GM23338 (cell line): ENCODE results near the gene DPH7. TPM values are rescaled to one million over a fixed set of nuclear protein-coding genes. Genes with fewer than 3 reads are reported as not detected.
A peak's percentile ranks its signal among the peaks of the same experiment; 100 is the strongest.

ENCODE experiments used
- ATAC-seq: fragments of 200-7000 bp; cut with Tn5 transposase; 3 replicates; pipeline ENCODE4 v1.9.1; 2020
- DNase-seq: peaks from one replicate; pipeline ENCODE4 v3.0.0-alpha.2; 2015; ENCODE audit warnings: low spot score
- H2AFZ ChIP-seq: fragments of 200-600 bp; sonication (generic); 2 replicates; pipeline ENCODE4 v1.8.0; 2016; ENCODE audit warnings: antibody characterized with exemption, mild to moderate bottlenecking, moderate library complexity
- H3F3A ChIP-seq: fragments of 200-600 bp; sonication (generic); replicated peaks from 2 replicates; pipeline ENCODE4 v1.8.0; 2017; ENCODE audit warnings: antibody characterized with exemption, mixed run types, low read depth
- H3K27ac ChIP-seq: fragments of 200-600 bp; sonication (generic); 2 replicates; pipeline ENCODE4 v1.6.1; 2016; ENCODE audit warnings: low read depth
- H3K27me3 ChIP-seq: fragments of 200-600 bp; sonication (generic); 2 replicates; pipeline ENCODE4 v1.8.0; 2016; ENCODE audit warnings: mild to moderate bottlenecking, mixed run types, moderate library complexity; ENCODE audit not compliant: insufficient read depth
- H3K36me3 ChIP-seq: fragments of 200-600 bp; sonication (generic); 2 replicates; pipeline ENCODE4 v1.8.0; 2016; ENCODE audit warnings: mild to moderate bottlenecking; ENCODE audit not compliant: insufficient read depth
- H3K4me1 ChIP-seq: fragments of 200-600 bp; sonication (generic); 2 replicates; pipeline ENCODE4 v1.8.0; 2016; ENCODE audit warnings: mild to moderate bottlenecking, moderate library complexity; ENCODE audit not compliant: insufficient read depth
- H3K4me2 ChIP-seq: fragments of 200-600 bp; sonication (generic); 2 replicates; pipeline ENCODE4 v1.7.1; 2017; ENCODE audit warnings: mixed run types
- H3K4me3 ChIP-seq: fragments of 200-600 bp; sonication (generic); 2 replicates; pipeline ENCODE4 v1.6.1; 2016; ENCODE audit warnings: mixed run types
- H3K79me2 ChIP-seq: fragments of 200-600 bp; sonication (generic); replicated peaks from 2 replicates; pipeline ENCODE4 v1.8.0; 2017; ENCODE audit warnings: mild to moderate bottlenecking; ENCODE audit not compliant: insufficient read depth
- H3K9me2 ChIP-seq: fragments of 200-600 bp; sonication (generic); 2 replicates; pipeline ENCODE4 v1.8.0; 2017; ENCODE audit not compliant: insufficient read depth
- H4K20me1 ChIP-seq: fragments of 200-600 bp; sonication (generic); replicated peaks from 2 replicates; pipeline ENCODE4 v1.8.0; 2017; ENCODE audit warnings: mild to moderate bottlenecking; ENCODE audit not compliant: insufficient read depth
- H3K27ac Mint-ChIP-seq: 2 replicates; pipeline ENCODE4 v1.8.0; 2020; ENCODE audit warnings: inconsistent platforms, mild to moderate bottlenecking, moderate library complexity, mixed read lengths
- H3K27me3 Mint-ChIP-seq: 3 replicates; pipeline ENCODE4 v1.8.0; 2022; ENCODE audit warnings: low read depth, mild to moderate bottlenecking, moderate library complexity, mixed read lengths, inconsistent platforms; ENCODE audit not compliant: insufficient read depth, poor library complexity
- H3K36me3 Mint-ChIP-seq: 3 replicates; pipeline ENCODE4 v1.8.0; 2021; ENCODE audit warnings: low read depth, mild to moderate bottlenecking, inconsistent platforms, moderate library complexity, mixed read lengths
- H3K4me1 Mint-ChIP-seq: 3 replicates; pipeline ENCODE4 v1.8.0; 2020; ENCODE audit warnings: mild to moderate bottlenecking, inconsistent platforms, mixed read lengths
- H3K4me3 Mint-ChIP-seq: 3 replicates; pipeline ENCODE4 v1.8.0; 2021; ENCODE audit warnings: moderate library complexity, mild to moderate bottlenecking, inconsistent platforms, mixed read lengths
- H3K9me3 Mint-ChIP-seq: 3 replicates; pipeline ENCODE4 v1.8.0; 2020; ENCODE audit warnings: moderate library complexity, mild to moderate bottlenecking, inconsistent platforms, mixed read lengths
- CREB1 ChIP-seq: fragments of 250-450 bp; sonication (Bioruptor Pico); IDR thresholded peaks from 2 replicates; pipeline ENCODE4 v1.5.0; 2020; ENCODE audit warnings: low read depth, mild to moderate bottlenecking, moderate library complexity
- CTCF ChIP-seq, 2 experiments: fragments of 200-600 bp in 1 of 2; sonication (generic) in 1 of 2; conservative IDR thresholded peaks; 2 replicates each; pipeline versions ENCODE4 v1.5.1 to v1.6.1; 2016 to 2017; ENCODE audit warnings: antibody characterized with exemption in 2 of 2, low read depth in 2 of 2, mild to moderate bottlenecking in 2 of 2, moderate library complexity in 1 of 2
- ETS1 ChIP-seq: IDR thresholded peaks from 2 replicates; pipeline ENCODE4 v1.6.1; 2016; ENCODE audit warnings: antibody characterized with exemption
- EZH2 ChIP-seq: fragments of 200-600 bp; sonication (generic); IDR thresholded peaks from one replicate; pipeline ENCODE4 v1.8.0; 2017; ENCODE audit warnings: antibody characterized with exemption, mild to moderate bottlenecking, low read depth; ENCODE audit not compliant: unreplicated experiment
- EZH2phosphoT487 ChIP-seq: fragments of 200-600 bp; sonication (generic); IDR thresholded peaks from one replicate; pipeline ENCODE4 v1.8.1; 2018; ENCODE audit warnings: antibody characterized with exemption; ENCODE audit not compliant: unreplicated experiment
- JUNB ChIP-seq: IDR thresholded peaks from one replicate; pipeline ENCODE4 v1.6.1; 2016; ENCODE audit warnings: antibody characterized with exemption; ENCODE audit not compliant: unreplicated experiment
- NANOG ChIP-seq: IDR thresholded peaks from 2 replicates; pipeline ENCODE4 v1.6.1; 2016; ENCODE audit warnings: antibody characterized with exemption, borderline replicate concordance
- POLR2AphosphoS5 ChIP-seq: IDR thresholded peaks from 2 replicates; pipeline ENCODE4 v1.6.1; 2016; ENCODE audit warnings: antibody characterized with exemption, low read depth
- STAT1 ChIP-seq: IDR thresholded peaks from one replicate; pipeline ENCODE4 v1.6.1; 2016; ENCODE audit warnings: antibody characterized with exemption; ENCODE audit not compliant: unreplicated experiment
- ZNF114 ChIP-seq: fragments of 250-450 bp; sonication (Bioruptor Pico); IDR thresholded peaks from 2 replicates; pipeline ENCODE4 v1.5.0; 2020; ENCODE audit warnings: mild to moderate bottlenecking, moderate library complexity
- ZNF331 ChIP-seq: fragments of 250-450 bp; sonication (Bioruptor Pico); IDR thresholded peaks from 2 replicates; pipeline ENCODE4 v1.5.0; 2020; ENCODE audit warnings: low read depth, mild to moderate bottlenecking, moderate library complexity
- polyA plus RNA-seq: library from polyadenylated mRNA; unstranded; fragments of >200 nt; fragmentation: Nextera tagmentation; extraction: Ambion mirVana; gene quantifications from 2 replicates; pipeline ENCODE4 v1.2.1, GENCODE V29; 2016
- total RNA-seq: library from RNA; depleted of rRNA; stranded (reverse); fragments of >200 nt; shearing (Covaris generic); gene quantifications from 2 replicates; pipeline ENCODE4 v1.2.3, GENCODE V29; 2014
- TF ChIP-seq, protein P1 (sequence below): fragments of 250-450 bp; sonication (Bioruptor Pico); IDR thresholded peaks from 2 replicates; pipeline ENCODE4 v1.5.0; 2020; ENCODE audit warnings: mild to moderate bottlenecking, moderate library complexity
- TF ChIP-seq, protein P2 (sequence below): IDR thresholded peaks from one replicate; pipeline ENCODE4 v1.6.1; 2018; ENCODE audit warnings: antibody characterized with exemption; ENCODE audit not compliant: unreplicated experiment

Gene DPH7
- total and polyA plus RNA-seq, 2 experiments from 2014 or later: 44.5 to 68.8 TPM

DNA sequence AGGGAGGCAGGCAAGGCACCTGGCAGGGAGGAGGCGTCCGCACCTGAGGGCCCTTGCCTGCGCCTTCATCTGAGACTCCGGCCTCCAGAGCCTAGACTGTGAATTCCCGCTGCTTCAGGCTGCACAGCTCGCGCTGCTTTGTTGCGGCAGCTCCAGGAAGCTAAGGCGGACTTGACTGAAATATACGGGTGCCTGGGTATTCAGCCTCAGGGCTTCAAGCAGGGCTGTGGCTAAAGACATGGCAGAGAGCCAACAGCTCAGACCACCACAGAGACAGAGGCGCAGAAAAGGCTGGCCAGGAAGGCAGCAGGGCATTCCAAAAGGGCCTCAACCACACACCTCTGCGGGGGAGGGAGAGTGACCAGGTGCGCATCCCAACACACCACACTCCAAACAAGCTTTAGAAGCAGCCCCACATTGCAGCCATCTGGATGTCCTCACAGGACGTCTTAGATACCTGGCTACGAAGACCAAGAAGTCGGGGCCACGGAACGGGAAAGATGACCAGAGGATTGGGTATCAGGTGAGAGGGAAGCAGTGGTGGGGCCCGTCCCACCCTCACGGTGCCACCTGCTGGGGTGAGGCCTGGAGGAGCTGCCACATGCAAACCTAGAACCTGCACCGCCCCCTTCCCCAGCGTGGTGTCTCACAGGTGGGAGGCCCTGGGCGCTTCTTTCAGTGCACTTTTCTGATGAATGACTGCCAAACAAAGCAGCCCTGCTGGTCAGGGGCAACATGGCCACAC lies 1.7 kb upstream of the DPH7 start:
- peak; percentile 38 for DNase-seq
- peaks cover 31% of the 10 kb centered on the region for H3K4me1 Mint-ChIP-seq
- H3K4me3 Mint-ChIP-seq: no peak overlapping the region; the same call in 2 of the 3 replicates

More for the DNA sequence above, 1.7 kb upstream of the DPH7 start:
- no peaks in the 10 kb centered on the region for H3K9me2 ChIP-seq
- no peaks in the 10 kb centered on the region for H3K27me3 ChIP-seq
- H3F3A ChIP-seq: peaks cover 24% of the 10 kb centered on the region; the same call in 1 of the 2 replicates
- Mint-ChIP-seq H3K36me3 (peaks cover 58% of the 10 kb centered on the region), H3K27ac (peak overlapping the region; percentile 86), H3K9me3 (no peaks in the 10 kb centered on the region), H3K27me3 (peaks cover 29% of the 10 kb centered on the region)
- H3K4me3 ChIP-seq: 0 out of 2 replicates have a peak overlapping the region, but pooled peaks have one; percentile 13
- no peak for ATAC-seq
- peak overlapping the region; percentile 98 for H3K4me2 ChIP-seq
- H3K79me2 ChIP-seq: peaks cover 41% of the 10 kb centered on the region
- no peak overlapping the region for H3K27ac ChIP-seq
- peaks cover 9% of the 10 kb centered on the region; the same call in 1 of the 2 replicates for H3K36me3 ChIP-seq
- peaks cover 20% of the 10 kb centered on the region for H3K4me1 ChIP-seq
- no peak overlapping the region for H2AFZ ChIP-seq
- H4K20me1 ChIP-seq: peaks cover 20% of the 10 kb centered on the region
- no peak for TF ChIP-seq ETS1
- TF ChIP-seq JUNB: no peak
- TF ChIP-seq ZNF114 (CRISPR knock-in tag): no peak
- no peak for TF ChIP-seq CREB1
- TF ChIP-seq STAT1: no peak
- no peak for TF ChIP-seq NANOG
- TF ChIP-seq CTCF (conservative IDR thresholded peaks at IDR 0.05; ENCODE audit: low read depth in 2 of 2): no peak
- no peak for TF ChIP-seq ZNF331 (CRISPR knock-in tag)
- no peak for TF ChIP-seq EZH2
- TF ChIP-seq, protein P1, sequence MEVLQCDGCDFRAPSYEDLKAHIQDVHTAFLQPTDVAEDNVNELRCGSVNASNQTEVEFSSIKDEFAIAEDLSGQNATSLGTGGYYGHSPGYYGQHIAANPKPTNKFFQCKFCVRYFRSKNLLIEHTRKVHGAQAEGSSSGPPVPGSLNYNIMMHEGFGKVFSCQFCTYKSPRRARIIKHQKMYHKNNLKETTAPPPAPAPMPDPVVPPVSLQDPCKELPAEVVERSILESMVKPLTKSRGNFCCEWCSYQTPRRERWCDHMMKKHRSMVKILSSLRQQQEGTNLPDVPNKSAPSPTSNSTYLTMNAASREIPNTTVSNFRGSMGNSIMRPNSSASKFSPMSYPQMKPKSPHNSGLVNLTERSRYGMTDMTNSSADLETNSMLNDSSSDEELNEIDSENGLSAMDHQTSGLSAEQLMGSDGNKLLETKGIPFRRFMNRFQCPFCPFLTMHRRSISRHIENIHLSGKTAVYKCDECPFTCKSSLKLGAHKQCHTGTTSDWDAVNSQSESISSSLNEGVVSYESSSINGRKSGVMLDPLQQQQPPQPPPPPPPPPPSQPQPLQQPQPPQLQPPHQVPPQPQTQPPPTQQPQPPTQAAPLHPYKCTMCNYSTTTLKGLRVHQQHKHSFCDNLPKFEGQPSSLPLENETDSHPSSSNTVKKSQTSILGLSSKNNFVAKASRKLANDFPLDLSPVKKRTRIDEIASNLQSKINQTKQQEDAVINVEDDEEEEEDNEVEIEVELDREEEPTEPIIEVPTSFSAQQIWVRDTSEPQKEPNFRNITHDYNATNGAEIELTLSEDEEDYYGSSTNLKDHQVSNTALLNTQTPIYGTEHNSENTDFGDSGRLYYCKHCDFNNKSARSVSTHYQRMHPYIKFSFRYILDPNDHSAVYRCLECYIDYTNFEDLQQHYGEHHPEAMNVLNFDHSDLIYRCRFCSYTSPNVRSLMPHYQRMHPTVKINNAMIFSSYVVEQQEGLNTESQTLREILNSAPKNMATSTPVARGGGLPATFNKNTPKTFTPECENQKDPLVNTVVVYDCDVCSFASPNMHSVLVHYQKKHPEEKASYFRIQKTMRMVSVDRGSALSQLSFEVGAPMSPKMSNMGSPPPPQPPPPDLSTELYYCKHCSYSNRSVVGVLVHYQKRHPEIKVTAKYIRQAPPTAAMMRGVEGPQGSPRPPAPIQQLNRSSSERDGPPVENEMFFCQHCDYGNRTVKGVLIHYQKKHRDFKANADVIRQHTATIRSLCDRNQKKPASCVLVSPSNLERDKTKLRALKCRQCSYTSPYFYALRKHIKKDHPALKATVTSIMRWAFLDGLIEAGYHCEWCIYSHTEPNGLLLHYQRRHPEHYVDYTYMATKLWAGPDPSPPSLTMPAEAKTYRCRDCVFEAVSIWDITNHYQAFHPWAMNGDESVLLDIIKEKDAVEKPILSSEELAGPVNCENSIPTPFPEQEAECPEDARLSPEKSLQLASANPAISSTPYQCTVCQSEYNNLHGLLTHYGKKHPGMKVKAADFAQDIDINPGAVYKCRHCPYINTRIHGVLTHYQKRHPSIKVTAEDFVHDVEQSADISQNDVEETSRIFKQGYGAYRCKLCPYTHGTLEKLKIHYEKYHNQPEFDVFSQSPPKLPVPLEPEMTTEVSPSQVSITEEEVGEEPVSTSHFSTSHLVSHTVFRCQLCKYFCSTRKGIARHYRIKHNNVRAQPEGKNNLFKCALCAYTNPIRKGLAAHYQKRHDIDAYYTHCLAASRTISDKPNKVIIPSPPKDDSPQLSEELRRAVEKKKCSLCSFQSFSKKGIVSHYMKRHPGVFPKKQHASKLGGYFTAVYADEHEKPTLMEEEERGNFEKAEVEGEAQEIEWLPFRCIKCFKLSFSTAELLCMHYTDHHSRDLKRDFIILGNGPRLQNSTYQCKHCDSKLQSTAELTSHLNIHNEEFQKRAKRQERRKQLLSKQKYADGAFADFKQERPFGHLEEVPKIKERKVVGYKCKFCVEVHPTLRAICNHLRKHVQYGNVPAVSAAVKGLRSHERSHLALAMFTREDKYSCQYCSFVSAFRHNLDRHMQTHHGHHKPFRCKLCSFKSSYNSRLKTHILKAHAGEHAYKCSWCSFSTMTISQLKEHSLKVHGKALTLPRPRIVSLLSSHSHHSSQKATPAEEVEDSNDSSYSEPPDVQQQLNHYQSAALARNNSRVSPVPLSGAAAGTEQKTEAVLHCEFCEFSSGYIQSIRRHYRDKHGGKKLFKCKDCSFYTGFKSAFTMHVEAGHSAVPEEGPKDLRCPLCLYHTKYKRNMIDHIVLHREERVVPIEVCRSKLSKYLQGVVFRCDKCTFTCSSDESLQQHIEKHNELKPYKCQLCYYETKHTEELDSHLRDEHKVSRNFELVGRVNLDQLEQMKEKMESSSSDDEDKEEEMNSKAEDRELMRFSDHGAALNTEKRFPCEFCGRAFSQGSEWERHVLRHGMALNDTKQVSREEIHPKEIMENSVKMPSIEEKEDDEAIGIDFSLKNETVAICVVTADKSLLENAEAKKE (CRISPR knock-in tag): no peak
- TF ChIP-seq, protein P2, sequence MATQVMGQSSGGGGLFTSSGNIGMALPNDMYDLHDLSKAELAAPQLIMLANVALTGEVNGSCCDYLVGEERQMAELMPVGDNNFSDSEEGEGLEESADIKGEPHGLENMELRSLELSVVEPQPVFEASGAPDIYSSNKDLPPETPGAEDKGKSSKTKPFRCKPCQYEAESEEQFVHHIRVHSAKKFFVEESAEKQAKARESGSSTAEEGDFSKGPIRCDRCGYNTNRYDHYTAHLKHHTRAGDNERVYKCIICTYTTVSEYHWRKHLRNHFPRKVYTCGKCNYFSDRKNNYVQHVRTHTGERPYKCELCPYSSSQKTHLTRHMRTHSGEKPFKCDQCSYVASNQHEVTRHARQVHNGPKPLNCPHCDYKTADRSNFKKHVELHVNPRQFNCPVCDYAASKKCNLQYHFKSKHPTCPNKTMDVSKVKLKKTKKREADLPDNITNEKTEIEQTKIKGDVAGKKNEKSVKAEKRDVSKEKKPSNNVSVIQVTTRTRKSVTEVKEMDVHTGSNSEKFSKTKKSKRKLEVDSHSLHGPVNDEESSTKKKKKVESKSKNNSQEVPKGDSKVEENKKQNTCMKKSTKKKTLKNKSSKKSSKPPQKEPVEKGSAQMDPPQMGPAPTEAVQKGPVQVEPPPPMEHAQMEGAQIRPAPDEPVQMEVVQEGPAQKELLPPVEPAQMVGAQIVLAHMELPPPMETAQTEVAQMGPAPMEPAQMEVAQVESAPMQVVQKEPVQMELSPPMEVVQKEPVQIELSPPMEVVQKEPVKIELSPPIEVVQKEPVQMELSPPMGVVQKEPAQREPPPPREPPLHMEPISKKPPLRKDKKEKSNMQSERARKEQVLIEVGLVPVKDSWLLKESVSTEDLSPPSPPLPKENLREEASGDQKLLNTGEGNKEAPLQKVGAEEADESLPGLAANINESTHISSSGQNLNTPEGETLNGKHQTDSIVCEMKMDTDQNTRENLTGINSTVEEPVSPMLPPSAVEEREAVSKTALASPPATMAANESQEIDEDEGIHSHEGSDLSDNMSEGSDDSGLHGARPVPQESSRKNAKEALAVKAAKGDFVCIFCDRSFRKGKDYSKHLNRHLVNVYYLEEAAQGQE: no peak
- TF ChIP-seq POLR2AphosphoS5: no peak
- TF ChIP-seq EZH2phosphoT487: no peak
